NT2/D1 (cell line): Measurements from ENCODE around the gene SLC34A3.

Source experiments
- SUZ12 ChIP-seq: IDR thresholded peaks from 2 replicates; pipeline ENCODE4 v1.6.1; 2011; ENCODE audit not compliant: insufficient read length, insufficient read depth; ENCODE audit errors: extremely low read depth
- ZNF274 ChIP-seq: IDR thresholded peaks from 2 replicates; pipeline ENCODE4 v1.6.1; 2011; ENCODE audit warnings: mild to moderate bottlenecking, low read depth, low read length

DNA sequence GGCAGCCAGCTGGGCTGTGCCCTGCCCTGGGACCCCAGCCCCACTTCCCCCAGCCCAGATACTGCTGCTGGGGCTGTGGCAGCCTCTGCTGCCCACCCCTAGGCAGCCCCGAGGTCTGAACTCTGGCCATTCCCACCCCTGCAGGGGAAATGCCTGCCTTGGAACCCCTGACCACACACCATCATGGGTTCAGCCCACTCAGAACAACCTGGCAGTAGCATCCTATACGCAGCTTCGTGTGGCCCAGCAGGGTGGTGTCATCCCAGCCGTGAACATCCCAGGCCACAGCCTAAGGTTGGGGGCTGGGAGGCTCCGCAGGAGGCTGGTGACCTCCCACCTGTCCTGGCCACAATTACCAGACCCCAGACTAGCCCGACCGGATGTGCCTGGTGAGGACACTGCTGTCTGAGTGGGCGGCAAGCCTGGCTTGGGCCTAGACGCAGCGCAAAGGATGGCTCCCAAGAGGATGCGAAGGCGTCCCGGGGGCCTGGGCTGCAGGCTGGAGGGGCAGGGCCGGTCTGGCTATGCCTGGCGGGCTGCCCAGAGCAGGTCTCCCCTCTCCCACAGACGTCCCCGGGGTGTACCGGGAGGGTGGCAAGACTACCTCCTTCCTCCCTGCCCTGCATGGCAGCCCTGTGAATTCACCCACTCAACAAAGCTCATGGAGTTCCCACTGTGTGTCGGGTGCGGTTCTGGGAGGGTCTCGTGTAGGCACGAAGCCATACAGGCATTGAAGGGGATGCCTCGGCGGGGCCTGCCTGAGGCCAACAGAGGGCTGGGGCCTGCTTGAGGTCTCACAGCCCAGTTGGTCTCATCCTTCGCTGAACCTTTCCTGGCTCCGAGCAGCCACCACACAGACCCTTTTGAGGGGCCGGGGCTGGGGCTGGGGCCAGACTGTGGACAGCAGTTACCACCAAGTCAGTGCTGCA, 1.5 kb upstream of the SLC34A3 start:
- TF ChIP-seq SUZ12 (no peak), ZNF274 (no peak)
